Medulla oblongata (tissue), 1 donor: ENCODE results near the gene MRAP.
"Not testable (repeated sequence)": the region's sequence is repeated elsewhere in the genome, so short reads cannot be mapped to it uniquely, and the experiment has no call there.

Experiments used
- DNase-seq: peaks from one replicate; pipeline ENCODE4 v3.0.0-alpha.2; 2015; ENCODE audit errors: extremely low spot score

Gene MRAP

DNA sequence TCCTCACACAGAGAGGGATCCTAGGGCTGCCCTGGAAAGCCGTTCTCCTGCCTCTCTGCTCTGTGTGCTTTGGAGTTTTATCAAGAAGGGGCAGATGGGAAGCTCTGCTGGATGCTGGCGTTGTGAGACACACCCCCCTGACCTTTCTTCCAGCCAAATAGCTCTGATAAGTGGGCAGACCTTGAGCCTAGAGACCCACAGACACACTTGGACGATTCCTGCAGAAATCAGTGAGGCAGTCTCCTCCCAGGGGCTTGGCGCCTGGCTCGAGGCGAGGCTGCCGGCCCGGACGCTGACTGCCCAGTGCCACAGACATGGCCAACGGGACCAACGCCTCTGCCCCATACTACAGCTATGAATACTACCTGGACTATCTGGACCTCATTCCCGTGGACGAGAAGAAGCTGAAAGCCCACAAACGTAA lies at the start of gene MRAP:
TSS of gene MRAP (plus strand) at position 198 of the 424 bp plus-strand sequence. CDS start at position 315, 117 bp downstream.
- no peak for DNase-seq

DNA sequence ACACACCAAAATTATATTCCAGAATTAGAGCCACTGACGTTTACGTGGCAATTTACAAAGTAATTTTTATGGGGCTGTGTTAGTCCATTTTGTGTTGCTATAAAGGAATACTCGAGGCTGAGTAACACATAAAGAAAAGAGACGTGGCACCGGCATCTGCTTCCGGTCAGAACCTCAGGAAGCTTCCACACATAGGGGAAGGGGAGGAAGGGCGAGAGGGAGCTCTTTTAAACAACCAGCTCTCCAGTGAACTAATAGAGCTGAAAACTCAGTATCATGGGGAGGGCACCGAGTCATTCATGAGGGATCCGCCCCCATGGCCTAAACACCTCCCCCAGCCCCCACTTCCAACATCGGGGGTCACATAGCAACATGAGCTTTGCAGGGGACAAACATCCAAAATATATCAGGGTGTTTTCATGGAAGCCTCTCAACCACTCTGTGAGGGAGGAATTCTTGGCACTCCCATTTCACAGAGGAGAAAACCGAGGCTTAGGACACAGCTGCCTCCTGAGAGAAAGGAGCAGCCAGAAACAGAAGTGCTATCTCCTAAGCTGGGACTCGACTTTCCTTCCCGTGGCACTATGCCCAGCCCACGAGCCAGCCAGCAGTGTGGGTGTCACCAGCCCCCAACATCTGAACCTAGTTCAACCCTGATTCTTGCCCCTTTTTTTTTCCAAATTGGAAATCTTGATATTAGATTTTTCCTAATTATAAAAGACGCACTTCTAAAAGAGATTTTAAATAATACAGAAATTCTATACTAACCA lies 49.0 kb upstream of the MRAP start:
- no peak for DNase-seq

GRCh38 chr21:32252136-32252535 lies 46.5 kb upstream of the MRAP start:
- no peak for DNase-seq

- DNase-seq, result no peak
Measured at GRCh38 chr21:32253215-32253641, 45.4 kb upstream of the MRAP start.

GRCh38 chr21:32256251-32256650 lies 42.4 kb upstream of the MRAP start:
- peak; percentile 19 for DNase-seq

GRCh38 chr21:32256873-32257620 lies 41.6 kb upstream of the MRAP start:
- peak; percentile 71 for DNase-seq

- peak; percentile 94 for DNase-seq
Measured at GRCh38 chr21:32257962-32258785, 40.5 kb upstream of the MRAP start.

DNA sequence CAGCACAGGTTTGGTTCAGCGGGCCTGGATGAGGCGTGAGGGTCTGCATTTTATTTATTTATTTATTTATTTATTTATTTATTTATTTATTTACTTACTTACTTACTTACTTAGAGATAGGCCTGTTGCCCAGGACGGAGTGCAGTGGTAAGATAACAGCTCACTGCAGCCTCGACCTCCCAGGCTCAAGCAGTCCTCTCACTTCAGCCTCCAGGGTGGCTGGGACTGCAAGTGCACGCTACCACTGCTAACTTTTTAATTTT lies 39.9 kb upstream of the MRAP start:
- DNase-seq, result not testable (repeated sequence)

GRCh38 chr21:32260130-32260529 lies 38.5 kb upstream of the MRAP start:
- no peak for DNase-seq

- DNase-seq, result no peak
Measured at GRCh38 chr21:32261929-32262328, 36.7 kb upstream of the MRAP start.

- not testable (repeated sequence) for DNase-seq
Measured at GRCh38 chr21:32265321-32265720, 33.3 kb upstream of the MRAP start.

DNA sequence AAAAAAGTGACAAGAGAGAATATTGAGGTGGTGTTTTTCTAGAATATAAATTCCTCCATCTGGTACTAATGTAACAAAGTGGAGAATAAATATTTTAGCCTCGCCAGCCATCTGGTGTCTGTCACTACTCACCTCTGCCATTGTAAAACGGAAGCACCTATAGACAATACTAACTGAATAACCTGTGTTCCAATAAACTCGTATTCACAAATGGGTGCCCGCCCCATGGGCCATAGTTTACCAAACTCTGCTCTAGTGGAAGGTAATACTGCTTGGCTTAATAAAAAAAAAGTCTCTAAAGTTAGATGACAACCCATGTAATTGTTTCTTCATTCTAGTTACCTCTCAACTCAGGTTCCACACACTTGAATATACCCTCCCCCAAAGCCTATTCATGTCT lies 27.9 kb upstream of the MRAP start:
- no peak for DNase-seq

GRCh38 chr21:32276671-32277070 lies 22.0 kb upstream of the MRAP start:
- DNase-seq, result no peak

GRCh38 chr21:32278103-32278502 lies 20.6 kb upstream of the MRAP start:
- DNase-seq, result no peak

GRCh38 chr21:32278518-32279376 lies 19.9 kb upstream of the MRAP start, which contains the start of gene MIS18A:
MIS18A (minus strand) TSS chr21:32279049; CDS start chr21:32279014, 35 bp downstream.
- DNase-seq, result peak; percentile 96

DNA sequence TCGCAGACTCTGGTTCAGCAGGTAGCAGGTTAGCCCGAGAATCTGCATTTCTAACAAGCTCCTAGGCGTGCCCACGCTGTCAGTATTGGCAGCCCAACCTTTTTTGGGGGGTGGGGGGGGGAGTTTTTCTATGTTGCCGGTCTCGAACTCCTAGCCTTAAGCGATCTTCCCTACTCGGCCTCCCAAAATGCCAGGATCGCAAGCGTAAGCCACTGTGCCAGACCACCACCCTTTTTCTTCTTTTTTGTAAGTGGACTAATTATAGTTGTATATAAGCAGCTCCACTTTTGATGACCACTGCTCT lies 19.3 kb upstream of the MRAP start:
- DNase-seq, result no peak

DNA sequence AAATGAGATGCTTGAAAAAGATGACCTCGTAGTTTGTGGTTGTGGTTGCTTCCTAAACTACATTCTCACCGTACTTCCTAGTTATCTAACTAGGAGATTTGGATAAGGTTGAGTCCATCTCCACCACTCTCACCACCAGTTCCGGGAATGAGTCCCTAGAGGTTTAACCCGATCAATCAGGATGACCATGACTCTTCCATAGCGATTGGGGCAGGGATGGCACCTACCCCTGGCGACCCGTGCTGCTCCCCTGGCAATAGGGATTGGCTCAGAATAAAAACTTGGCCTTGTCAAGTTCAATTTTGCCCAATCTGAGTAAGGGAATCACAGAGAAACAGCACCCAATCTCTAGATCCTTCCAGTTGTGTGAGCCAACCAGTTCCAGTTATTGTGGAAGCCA lies 17.1 kb upstream of the MRAP start:
- DNase-seq, result no peak

GRCh38 chr21:32282992-32283391 lies 15.7 kb upstream of the MRAP start:
- DNase-seq, result no peak

- no peak for DNase-seq
Measured at GRCh38 chr21:32285476-32285875, 13.2 kb upstream of the MRAP start.

GRCh38 chr21:32297449-32297848 lies 1.2 kb upstream of the MRAP start:
- DNase-seq, result no peak

DNA sequence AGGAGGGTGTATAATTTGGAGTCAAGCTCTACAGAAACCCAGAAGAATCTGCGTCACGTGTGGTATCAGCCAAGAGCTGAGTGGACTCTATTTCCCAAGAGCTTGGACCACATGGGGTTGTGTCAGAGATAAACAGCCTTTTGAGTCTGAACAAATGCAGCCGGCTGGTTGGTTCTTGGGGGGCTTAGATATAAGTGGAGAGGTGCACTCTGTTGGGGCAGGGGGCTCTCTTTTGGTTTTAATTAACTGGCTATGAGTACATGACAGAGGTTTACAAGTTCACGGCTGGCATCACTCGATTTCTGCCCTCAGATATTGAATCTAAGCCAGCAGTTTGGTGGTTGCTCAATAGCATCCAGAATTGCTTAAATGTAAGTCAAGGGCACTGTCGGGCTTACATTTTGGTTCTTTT lies 501 bp upstream of the MRAP start:
- no peak for DNase-seq

GRCh38 chr21:32299695-32300094 lies 1.0 kb downstream of the MRAP start:
- no peak for DNase-seq
